Left kidney (tissue), 8 donors: ENCODE data around the gene SOX12. TPM values are rescaled to one million over a fixed set of nuclear protein-coding genes. Genes with fewer than 3 reads are reported as not detected.

ENCODE experiments used
- DNase-seq: peaks from one replicate; pipeline ENCODE4 v3.0.0-alpha.2; 2013
- long read RNA-seq, 8 donors: transcript quantifications; one replicate each; lab custom pipeline, GENCODE V29; 2026
- polyA plus RNA-seq: library from polyadenylated mRNA; unstranded; fragments of 120-200 nt; gene quantifications from one replicate; pipeline ENCODE4 v1.2.1, GENCODE V29; 2013; ENCODE audit not compliant: insufficient read length

SOX12 gene
- 31.6 TPM for polyA plus RNA-seq
- long read RNA-seq, donor 1, full-length matches to known transcripts, result 217 of 217 reads
- long read RNA-seq, donor 1, partial matches to known transcripts, result 0 of 217 reads
- long read RNA-seq, donor 1, other reads (novel, unspliced or antisense), result 0 of 217 reads
- long read RNA-seq, donor 2, full-length matches to known transcripts, result 129 of 129 reads
- long read RNA-seq, donor 2, partial matches to known transcripts, result 0 of 129 reads
- long read RNA-seq, donor 2, other reads (novel, unspliced or antisense), result 0 of 129 reads
- long read RNA-seq, donor 3, full-length matches to known transcripts, result 99 of 99 reads
- long read RNA-seq, donor 3, partial matches to known transcripts, result 0 of 99 reads
- long read RNA-seq, donor 3, other reads (novel, unspliced or antisense), result 0 of 99 reads
- long read RNA-seq, donor 4, full-length matches to known transcripts, result 25 of 25 reads
- long read RNA-seq, donor 4, partial matches to known transcripts, result 0 of 25 reads
- long read RNA-seq, donor 4, other reads (novel, unspliced or antisense), result 0 of 25 reads
- long read RNA-seq, donor 5, full-length matches to known transcripts, result 157 of 157 reads
- long read RNA-seq, donor 5, partial matches to known transcripts, result 0 of 157 reads
- long read RNA-seq, donor 5, other reads (novel, unspliced or antisense), result 0 of 157 reads
- long read RNA-seq, donor 6, full-length matches to known transcripts, result 143 of 143 reads
- long read RNA-seq, donor 6, partial matches to known transcripts, result 0 of 143 reads
- long read RNA-seq, donor 6, other reads (novel, unspliced or antisense), result 0 of 143 reads
- long read RNA-seq, donor 7, full-length matches to known transcripts, result 136 of 136 reads
- long read RNA-seq, donor 7, partial matches to known transcripts, result 0 of 136 reads
- long read RNA-seq, donor 7, other reads (novel, unspliced or antisense), result 0 of 136 reads
- long read RNA-seq, donor 8, full-length matches to known transcripts, result 43 of 43 reads
- long read RNA-seq, donor 8, partial matches to known transcripts, result 0 of 43 reads
- long read RNA-seq, donor 8, other reads (novel, unspliced or antisense), result 0 of 43 reads

DNA sequence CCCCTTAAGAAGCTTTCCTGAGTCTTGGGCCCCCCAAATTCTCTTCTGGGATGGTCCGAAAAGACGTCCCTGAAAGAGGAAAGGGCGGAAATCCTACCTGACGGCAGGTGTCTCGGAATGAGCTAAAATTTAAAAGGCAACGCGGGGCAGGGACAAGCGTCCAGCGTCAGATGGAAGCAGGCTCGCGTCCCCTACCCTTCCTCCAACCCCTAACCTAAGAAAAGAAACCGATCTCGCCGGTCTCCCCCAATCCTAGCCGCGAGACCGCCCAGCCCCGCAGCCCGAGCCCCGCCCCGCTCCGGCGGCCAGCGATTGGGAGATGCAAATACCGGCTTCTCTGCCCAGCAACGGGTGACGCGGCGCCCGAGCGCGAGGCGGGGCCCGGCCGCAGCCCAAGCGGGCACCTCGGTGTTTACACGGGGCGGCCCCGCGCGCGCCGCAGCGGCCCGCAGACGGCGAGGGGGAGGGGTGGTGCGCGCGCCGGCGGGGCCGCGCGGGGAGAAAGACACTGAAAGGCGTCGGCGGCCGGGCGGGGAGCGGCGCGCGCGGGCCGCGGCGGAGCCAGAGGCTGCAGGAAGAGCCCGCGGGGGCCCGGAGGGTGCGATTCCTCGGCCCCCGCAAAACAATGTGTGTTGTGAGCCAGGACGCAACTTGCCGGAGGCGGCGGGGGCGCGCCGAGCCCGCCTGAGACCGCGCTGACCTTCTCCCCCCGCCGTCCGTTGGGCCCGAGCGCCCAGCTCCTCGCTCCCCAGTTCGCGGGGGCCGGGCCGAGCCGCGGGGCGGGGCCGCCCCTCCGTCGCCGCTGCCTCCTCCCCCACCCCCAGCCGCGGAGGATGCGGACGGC lies at the start of gene SOX12:
Gene SOX12, plus strand, starts transcription at position 508 of the 844 bp plus-strand sequence. CDS start 373 bp downstream, outside the sequence.
- peak; percentile 93 for DNase-seq

DNA sequence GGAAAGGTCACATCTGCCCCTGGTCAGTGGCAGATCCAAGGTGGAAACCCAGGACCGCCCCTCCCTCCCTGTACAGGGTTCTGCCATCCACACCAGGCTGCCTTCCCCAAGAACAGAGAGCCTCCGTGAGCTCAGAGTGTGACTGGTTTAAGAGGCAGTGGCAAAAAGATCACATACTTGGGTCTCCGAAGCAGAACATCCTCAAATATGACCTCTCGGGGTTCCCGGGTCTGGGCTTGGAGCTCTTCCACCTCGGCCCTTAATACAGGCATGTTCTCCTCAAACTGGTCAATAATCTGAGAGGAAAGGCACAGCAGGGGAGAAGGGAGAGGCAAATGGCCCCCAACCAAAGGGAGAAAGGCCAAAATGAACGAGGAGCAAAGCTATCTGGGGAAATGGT lies 49.6 kb upstream of the SOX12 start:
- no peak for DNase-seq

DNA sequence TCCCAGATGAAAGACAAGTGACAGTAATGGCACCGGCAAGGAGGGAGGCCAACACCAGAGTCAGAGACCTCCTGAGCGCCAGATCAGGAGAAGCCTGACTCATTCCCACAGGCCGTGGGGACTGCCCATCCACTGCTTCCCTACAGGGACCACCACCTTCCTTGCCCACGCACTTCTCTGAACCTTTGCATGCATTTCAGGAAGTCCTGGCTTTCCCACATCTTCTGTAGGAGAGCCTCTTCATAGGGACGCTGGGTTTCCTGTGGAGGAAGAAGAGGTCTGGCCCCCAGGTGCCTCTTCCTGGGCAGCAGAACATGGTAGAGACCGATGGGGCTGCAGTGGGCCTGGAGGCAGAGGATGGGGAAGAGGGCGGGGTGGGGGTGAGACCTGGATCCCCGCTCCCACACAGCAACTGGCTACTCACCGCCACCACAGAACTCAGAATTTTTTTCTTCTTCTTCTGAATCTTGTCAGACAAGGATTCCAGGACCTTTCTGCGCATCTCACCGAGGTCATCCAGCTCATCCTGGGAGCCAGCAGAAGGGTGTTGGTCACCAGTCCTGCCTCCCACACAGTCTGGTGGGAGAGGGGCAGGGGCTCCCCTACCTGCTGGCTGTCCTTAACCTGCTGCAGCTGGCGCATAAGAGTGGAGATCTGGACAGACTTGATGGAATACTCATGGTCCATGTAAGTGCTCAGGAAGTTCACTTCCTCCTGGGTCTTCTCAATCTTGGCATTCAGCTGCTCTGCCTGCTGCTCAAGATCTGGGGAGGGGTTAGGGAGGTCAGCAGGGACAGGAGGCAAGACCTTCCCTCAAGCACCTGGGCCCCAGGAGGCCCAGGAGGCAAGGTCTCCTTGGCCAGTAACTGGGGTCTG lies 48.5 kb upstream of the SOX12 start:
- no peak for DNase-seq

DNA sequence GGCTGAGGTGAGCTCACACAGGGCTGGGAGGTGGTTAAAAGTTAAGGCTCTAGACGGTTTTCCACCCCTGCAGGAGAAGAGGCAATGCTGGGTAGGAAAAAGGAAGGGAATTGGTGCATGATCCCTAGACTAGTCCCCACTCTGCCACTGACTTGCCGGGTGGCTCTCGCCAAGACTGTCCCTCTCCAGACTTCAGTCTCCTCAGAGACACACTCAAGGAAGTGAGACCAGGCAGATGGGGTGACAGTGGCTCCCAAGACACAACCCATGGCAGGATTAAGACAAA lies 47.9 kb upstream of the SOX12 start:
- no peak for DNase-seq

DNA sequence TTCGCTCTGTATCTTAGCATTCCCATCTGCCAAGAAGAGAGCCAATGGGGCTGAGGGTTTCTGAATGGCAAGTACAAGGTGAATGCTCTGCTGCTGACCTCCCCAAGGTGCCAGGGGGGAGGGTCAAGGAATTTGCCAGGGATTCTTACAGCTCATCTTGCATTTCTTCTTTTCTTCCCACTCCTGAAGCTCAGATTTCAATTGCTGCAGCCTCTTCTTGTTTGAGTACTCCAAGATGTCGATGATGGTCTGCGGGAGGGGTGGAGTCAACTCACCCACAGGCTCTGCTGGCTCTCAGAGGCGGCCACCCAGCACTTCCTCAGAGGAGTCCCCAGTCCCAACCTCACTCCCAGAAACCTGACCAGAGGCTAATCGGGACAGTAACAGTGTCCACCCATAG lies 47.2 kb upstream of the SOX12 start:
- no peak for DNase-seq

DNA sequence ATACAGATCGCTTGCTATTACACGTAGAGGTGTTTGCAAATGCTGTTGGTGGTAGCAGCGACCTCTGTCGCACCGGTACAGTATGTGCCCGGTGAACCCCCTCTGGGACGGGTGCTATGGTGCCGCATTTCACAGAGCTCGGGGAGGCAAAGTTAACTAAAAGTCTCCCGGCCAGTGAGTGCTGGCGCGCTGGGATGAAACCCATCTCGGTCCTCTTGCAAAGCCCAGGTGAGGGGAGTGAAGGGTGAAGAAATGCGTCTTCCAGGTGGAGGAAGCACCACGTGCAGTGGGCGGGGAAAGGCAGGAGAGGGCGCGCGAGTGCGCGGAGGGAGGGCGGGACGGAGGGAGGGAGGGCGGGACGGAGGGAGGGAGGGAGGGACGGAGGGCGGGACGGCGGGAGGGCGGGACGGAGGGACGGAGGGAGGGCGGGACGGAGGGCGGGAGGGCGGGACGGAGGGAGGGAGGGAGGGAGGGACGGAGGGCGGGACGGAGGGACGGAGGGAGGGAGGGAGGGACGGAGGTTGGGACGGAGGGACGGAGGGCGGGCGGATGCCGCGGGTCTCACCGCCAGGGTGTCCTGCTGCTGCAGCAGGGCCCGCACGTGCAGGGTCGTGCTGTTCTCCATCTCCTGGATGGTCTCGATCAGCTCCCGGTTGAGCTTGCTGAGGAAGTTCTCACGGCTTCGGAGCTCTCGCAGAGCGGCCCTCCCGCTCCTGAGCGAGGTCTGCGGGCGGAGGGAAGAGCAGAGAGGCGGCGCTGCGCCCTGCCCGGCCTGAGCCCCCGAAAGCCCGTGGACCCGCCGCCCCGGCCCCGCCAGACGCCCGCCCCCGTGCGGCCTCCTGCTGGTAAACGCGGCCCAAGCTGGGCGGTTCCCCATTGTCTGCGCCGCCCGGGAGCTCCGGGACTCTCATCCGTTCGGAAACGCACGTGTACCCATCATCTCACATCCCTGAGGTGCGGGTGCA lies 46.5 kb upstream of the SOX12 start:
- DNase-seq, result no peak

DNA sequence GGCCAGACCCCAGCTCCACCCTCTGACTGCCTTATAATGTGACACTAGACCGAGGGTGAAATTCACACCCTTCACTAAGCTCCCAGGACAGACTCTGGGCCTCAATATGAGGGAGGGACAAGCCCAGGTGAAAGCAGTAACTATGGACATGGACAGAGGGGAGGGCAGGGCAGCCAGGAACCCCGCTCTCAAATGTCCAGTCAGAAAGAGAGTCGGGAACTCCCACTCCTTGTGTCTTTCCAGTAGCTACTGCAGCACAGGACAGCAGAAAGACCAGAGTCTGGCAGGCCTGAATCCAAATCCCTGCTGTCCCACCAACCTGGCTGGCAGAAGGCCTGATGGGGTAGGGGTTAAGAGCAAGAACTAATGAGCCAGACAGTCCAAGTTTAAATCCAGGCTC lies 41.2 kb upstream of the SOX12 start:
- DNase-seq, result no peak

DNA sequence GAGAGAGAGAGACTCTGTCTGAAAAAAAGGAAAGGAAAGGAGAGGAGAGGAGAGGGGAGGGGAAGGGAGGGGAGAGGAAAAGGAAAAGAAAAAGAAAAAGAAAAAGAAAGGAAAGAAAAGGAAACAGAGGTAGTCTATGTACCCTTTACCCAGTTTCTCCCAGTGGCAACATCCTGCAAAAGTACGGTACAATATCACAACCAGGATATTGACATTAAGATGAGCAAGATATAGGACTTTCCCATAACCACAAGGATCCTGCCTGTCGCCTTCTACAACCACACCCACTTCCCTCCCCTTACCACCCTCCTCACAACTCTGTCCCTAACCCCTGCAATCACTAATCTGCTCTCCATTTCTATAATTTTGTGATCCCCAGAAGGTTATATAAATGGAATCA lies 38.8 kb upstream of the SOX12 start:
- DNase-seq, result no peak

DNA sequence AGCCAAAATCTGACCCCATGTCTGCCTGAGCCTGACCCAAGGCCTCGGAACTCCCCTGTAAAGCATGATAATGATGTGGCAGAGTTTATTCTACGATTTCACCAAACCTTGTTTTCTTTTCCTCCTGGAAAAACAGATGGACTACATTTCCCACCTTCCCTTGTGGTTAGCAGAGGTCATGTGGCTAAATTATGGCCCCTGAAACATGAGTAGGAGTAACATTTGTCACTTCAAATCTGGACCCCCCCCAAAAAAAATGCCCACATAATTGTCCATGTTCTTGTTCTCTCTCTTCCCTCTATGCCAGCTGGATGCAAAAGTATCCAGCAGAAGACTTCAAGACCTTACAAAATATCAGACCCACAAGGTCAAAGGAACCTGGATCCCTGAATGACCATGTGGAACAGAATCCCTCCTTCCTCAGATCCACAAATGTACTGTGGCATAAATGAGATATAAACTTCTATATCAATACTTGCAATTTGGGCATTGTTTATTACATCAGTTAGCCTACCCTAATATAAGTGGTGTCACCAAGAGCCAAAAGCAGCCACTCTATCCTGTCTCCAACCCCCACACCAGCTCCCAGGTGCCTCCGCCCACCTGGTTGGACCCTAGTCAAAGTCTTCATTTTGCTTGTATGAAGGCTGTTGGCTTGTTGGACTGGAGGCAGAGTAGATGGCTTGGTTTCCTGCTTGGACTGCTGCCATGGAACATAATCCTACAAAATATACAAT lies 36.2 kb upstream of the SOX12 start:
- no peak for DNase-seq

DNA sequence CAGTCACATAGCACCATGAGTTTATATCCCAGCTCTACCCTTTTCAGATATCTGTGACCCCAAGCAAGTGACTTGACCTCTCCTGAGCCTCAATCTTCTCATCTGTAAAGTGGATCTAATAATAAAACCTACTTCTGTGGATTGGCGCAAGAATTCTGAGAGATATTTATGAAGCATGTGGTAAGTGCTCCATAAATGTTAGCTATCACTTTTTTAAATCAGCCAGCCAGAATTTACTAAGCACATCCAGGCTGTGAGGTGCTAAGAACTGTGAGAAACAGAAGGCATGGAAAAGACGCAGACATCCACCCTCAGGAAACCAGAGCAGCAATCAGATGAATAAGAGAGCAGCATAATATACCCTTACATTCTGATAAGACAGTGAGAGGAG lies 35.7 kb upstream of the SOX12 start:
- no peak for DNase-seq

DNA sequence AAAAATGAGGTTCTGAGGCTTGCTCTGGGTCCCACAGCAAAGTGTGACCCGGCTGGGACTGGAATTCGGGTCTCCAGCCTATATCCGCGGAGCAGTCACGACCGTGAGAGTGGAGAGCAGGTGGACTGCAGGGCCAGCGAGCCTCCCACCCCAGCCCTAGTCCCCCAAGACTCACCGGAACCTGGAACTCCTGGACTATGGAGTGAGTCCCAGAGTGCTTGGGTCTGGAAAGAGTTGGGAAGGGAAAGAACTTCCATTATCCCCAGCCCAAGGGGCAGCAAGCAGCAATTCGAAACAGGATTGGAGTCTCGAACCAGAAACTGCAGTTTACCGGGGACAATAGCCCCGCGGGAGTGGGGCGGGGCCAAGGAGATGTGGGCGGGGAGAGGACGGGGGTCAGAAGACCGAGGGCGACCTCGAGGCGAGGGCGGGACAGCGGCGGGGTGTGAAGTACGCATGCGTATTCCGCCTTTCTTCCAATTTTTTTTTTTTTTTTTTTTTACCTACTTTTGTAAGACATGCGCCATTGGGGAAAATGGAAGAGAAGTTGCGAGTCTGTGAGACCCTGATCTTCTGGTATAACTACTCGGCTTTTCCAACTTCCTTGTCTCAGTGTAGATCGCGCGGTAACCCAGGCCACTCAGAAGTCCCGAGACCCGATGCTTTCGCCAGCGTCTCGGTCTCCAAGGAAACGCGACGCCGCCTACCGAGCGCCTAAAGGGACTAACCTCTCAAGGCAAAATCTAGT lies 35.1 kb upstream of the SOX12 start, which contains the start of gene C20orf96:
Gene C20orf96, minus strand, starts transcription at position 667 of the 748 bp plus-strand sequence. Its CDS starts 140 bp downstream, at position 527.
- peak; percentile 96 for DNase-seq

DNA sequence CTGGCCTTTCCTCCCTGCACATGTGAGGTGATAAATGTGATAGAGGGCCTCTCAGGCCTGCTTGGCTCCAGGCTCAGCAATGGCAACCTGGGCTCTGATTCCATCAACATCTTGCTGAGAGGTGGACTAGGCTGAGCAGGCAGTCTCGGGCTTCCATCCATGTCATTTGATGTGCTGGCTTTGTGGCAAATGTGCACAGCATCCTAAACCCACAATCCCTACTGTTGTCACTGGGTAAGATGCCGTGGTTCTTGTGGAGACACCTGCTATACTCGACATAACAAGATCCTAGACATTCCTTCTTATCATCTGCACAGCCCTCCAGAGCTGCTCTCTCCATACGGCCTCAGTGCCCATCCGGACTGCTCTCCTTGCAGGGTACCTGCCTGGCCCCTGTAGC lies 30.8 kb upstream of the SOX12 start:
- no peak for DNase-seq

DNA sequence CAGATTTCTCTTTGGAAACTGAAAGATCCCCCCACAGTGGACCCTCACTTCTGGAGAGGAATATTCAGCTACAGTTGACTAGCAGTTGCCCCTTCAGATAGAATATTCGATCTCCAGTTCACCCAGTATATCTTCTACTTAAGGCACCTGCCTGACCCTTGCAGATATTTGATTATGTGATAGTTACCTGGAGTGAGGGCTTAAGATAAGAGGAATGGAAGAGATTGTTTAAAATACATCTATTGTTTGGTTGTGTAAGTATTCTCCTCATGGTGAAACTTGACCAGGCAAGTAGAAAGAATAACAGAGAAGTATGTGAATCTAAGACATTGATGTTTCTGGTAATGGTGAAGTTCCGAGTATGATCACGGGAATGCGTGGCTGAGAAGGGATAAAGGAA lies 29.5 kb upstream of the SOX12 start:
- DNase-seq, result no peak

DNA sequence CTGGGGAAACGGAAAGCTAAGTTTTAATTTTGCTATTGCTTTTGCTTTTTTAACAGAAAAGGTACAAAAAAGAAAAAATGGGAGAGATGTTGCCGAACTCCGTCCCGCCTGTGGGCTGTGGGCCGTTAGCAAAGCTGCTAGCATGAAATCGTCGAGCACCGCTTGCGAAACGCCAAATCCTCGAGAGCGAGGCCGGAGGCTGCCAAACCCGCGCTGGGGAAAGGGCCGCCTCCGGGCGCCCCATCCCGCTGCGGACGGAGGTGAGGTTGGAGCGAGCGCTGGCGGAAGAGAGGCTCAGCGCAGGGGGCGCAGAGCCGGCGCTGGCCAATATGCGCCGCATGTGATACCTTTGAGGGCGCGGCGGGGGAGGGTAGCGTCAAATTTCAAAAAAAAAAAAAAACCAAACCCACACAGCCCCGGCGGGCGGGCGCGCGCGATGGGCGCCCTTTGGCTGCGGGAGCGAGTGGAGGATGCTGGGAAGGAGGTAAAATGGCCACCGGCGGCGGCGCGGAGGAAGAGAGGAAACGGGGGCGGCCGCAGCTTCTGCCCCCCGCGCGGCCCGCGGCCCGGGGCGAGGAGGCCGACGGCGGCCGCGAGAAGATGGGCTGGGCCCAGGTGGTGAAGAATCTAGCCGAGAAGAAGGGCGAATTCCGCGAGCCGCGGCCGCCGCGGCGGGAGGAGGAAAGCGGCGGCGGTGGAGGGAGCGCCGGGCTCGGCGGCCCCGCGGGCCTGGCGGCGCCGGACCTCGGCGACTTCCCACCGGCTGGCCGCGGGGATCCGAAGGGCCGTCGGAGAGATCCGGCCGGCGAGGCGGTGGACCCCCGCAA lies 28.0 kb upstream of the SOX12 start, which contains the start of gene ZCCHC3:
Gene ZCCHC3, plus strand, starts transcription at position 473 of the 827 bp plus-strand sequence. Its CDS starts 17 bp downstream, at position 490.
- peak; percentile 95 for DNase-seq

DNA sequence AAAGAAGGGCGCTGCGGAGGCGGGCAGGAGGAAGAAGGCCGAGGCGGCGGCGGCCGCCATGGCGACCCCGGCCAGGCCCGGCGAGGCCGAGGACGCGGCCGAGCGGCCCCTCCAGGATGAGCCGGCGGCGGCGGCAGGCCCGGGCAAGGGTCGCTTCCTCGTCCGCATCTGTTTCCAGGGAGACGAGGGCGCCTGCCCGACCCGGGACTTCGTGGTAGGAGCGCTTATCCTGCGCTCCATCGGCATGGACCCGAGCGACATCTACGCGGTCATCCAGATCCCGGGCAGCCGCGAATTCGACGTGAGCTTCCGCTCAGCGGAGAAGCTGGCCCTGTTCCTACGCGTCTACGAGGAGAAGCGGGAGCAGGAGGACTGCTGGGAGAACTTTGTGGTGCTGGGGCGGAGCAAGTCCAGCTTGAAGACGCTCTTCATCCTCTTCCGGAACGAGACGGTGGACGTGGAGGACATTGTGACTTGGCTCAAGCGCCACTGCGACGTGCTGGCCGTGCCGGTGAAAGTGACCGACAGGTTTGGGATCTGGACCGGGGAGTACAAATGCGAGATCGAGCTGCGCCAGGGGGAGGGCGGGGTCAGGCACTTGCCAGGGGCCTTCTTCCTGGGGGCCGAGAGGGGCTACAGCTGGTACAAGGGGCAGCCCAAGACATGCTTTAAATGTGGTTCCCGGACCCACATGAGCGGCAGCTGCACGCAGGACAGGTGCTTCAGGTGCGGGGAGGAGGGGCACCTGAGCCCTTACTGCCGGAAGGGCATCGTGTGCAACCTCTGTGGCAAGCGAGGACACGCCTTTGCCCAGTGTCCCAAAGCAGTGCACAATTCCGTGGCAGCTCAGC lies 27.2 kb upstream of the SOX12 start:
- no peak for DNase-seq

DNA sequence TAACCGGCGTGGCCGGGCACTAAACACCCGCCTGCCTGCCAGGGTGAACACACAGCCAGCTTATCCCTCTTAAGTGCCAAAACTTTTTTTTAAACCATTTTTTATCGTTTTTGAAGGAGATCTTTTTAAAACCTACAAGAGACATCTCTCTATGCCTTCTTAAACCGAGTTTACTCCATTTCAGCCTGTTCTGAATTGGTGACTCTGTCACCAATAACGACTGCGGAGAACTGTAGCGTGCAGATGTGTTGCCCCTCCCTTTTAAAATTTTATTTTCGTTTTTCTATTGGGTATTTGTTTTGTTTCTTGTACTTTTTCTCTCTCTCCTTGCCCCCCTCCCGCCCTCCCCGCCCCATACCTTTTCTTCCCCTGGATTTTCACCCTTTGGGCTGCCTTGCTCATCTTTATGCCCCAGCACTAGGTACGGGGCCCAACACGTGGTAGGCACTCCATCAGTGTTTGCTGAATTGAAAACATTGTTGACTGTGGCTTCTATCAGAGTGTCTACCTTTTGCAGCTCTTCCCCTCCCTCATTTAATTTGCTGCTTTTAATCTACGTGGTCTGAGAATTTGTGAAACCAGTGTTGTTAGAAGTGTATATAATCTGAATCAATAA lies 26.5 kb upstream of the SOX12 start:
- DNase-seq, result no peak
